K562 (cell line): ENCODE measurements around the gene RUVBL2. TPM values are rescaled to one million over a fixed set of nuclear protein-coding genes. Genes with fewer than 3 reads are reported as not detected.

ENCODE experiments used
- ATF1 ChIP-seq, 2 experiments: fragments of 450-650 bp in 1 of 2; IDR thresholded peaks; 2 replicates each; pipeline ENCODE4 v1.6.1; 2016; ENCODE audit warnings: missing compliant biosample characterization in 1 of 2, missing genetic modification characterization in 1 of 2
- CTBP1 ChIP-seq: fragments of 450-650 bp; IDR thresholded peaks from 2 replicates; pipeline ENCODE4 v1.6.1; 2016; ENCODE audit warnings: borderline replicate concordance
- FOSL1 ChIP-seq: fragments of 200-800 bp; sonication (Bioruptor generic); conservative IDR thresholded peaks from 2 replicates; pipeline ENCODE4 v1.6.1; 2016; ENCODE audit warnings: missing genetic modification characterization, missing compliant biosample characterization
- HNRNPK ChIP-seq: fragments of 200-400 bp; formaldehyde crosslinking; IDR thresholded peaks from one replicate; pipeline ENCODE4 v1.6.1; 2018; ENCODE audit warnings: mild to moderate bottlenecking, low read depth, low read length; ENCODE audit not compliant: poor library complexity, severe bottlenecking
- HOMEZ ChIP-seq: fragments of 250-450 bp; sonication (Bioruptor Pico); IDR thresholded peaks from 2 replicates; pipeline ENCODE4 v1.4.0; 2020; ENCODE audit warnings: mild to moderate bottlenecking, moderate library complexity
- LCOR ChIP-seq: sonication (generic); formaldehyde crosslinking; IDR thresholded peaks from 2 replicates; pipeline ENCODE4 v1.8.0; 2022; ENCODE audit warnings: mild to moderate bottlenecking, missing genetic modification reagents
- MAFG ChIP-seq: fragments of 450-650 bp; conservative IDR thresholded peaks from 2 replicates; pipeline ENCODE4 v1.6.1; 2016; ENCODE audit warnings: missing genetic modification characterization, missing compliant biosample characterization
- MBD2 ChIP-seq: sonication (generic); IDR thresholded peaks from 2 replicates; pipeline ENCODE4 v1.6.1; 2016; ENCODE audit warnings: low read depth, borderline replicate concordance
- MECOM ChIP-seq: fragments of 250-450 bp; sonication (Bioruptor Pico); IDR thresholded peaks from 2 replicates; pipeline ENCODE4 v1.8.0; 2022; ENCODE audit warnings: inconsistent platforms
- MEIS2 ChIP-seq: fragments of 450-650 bp; IDR thresholded peaks from 2 replicates; pipeline ENCODE4 v1.6.1; 2014; ENCODE audit warnings: mild to moderate bottlenecking; ENCODE audit not compliant: partially characterized antibody
- NFIX ChIP-seq: fragments of 250-450 bp; sonication (Bioruptor Pico); IDR thresholded peaks from 2 replicates; pipeline ENCODE4 v1.4.0; 2020; ENCODE audit warnings: low read depth, mild to moderate bottlenecking, moderate library complexity
- NONO ChIP-seq, 2 experiments: fragments of 200-400 bp in 1 of 2; fragments of 450-650 bp in 1 of 2; formaldehyde crosslinking in 1 of 2; IDR thresholded peaks; 2 replicates each; pipeline ENCODE4 v1.6.1; 2017; ENCODE audit warnings: low read depth in 2 of 2, mild to moderate bottlenecking in 2 of 2, moderate library complexity in 2 of 2, low read length in 1 of 2
- PCBP1 ChIP-seq: fragments of 200-400 bp; formaldehyde crosslinking; IDR thresholded peaks from 2 replicates; pipeline ENCODE4 v1.6.1; 2018; ENCODE audit warnings: mild to moderate bottlenecking, low read depth, low read length; ENCODE audit not compliant: poor library complexity, severe bottlenecking
- PHTF2 ChIP-seq: fragments of 250-450 bp; sonication (Bioruptor Pico); IDR thresholded peaks from 2 replicates; pipeline ENCODE4 v1.5.0; 2021; ENCODE audit warnings: mild to moderate bottlenecking
- POLR2A ChIP-seq: fragments of 450-650 bp; conservative IDR thresholded peaks from 2 replicates; pipeline ENCODE4 v1.6.1; 2016
- PRMT5 ChIP-seq: sonication (generic); formaldehyde crosslinking; IDR thresholded peaks from 2 replicates; pipeline ENCODE4 v1.5.0; 2020; ENCODE audit warnings: missing genetic modification reagents
- SMAD4 ChIP-seq: fragments of 250-450 bp; sonication (Bioruptor Pico); conservative IDR thresholded peaks from 2 replicates; pipeline ENCODE4 v1.8.0; 2021; ENCODE audit warnings: inconsistent platforms, mild to moderate bottlenecking, moderate library complexity
- SRSF3 ChIP-seq: fragments of 200-400 bp; formaldehyde crosslinking; IDR thresholded peaks from 2 replicates; pipeline ENCODE4 v1.6.1; 2016; ENCODE audit warnings: mild to moderate bottlenecking, low read length, moderate library complexity; ENCODE audit not compliant: insufficient read depth
- ZNF239 ChIP-seq: fragments of 250-450 bp; sonication (Bioruptor Pico); IDR thresholded peaks from 2 replicates; pipeline ENCODE4 v1.4.0; 2020; ENCODE audit warnings: mild to moderate bottlenecking
- ZNF316 ChIP-seq: fragments of 450-650 bp; IDR thresholded peaks from 2 replicates; pipeline ENCODE4 v1.6.1; 2016
- ZSCAN29 ChIP-seq: fragments of 450-650 bp; IDR thresholded peaks from 2 replicates; pipeline ENCODE4 v1.6.1; 2017
- ZSCAN32 ChIP-seq: fragments of 450-650 bp; formaldehyde crosslinking; IDR thresholded peaks from 2 replicates; pipeline ENCODE4 v1.4.0; 2020; ENCODE audit warnings: mild to moderate bottlenecking, moderate library complexity
- polyA plus RNA-seq, 8 experiments: library from polyadenylated mRNA; depleted of rRNA in 4 of 8; stranded (reverse) in 5 of 8; unstranded in 3 of 8; fragments of >200 nt; fragmentation: Nextera tagmentation in 2 of 8; fragmentation: Illumina TruSeq in 1 of 8; extraction: Ambion mirVana in 2 of 8; extraction: Trizol in 1 of 8; gene quantifications; 2 replicates each; pipeline versions ENCODE4 v1.2.1 to v1.2.3, GENCODE V29; 2011 to 2014; ENCODE audit warnings: inconsistent platforms in 1 of 8, missing spikeins in 1 of 8
- total RNA-seq, 7 experiments: library from RNA; depleted of rRNA in 6 of 7; stranded (reverse); fragments of >200 nt in 6 of 7; fragmentation: Illumina TruSeq in 2 of 7; extraction: Trizol in 2 of 7; gene quantifications; 2 replicates each; pipeline versions ENCODE4 v1.2.1 to v1.2.3, GENCODE V29; 2011 to 2021; ENCODE audit warnings: low replicate concordance in 1 of 7
- TF ChIP-seq, protein P1 (sequence below): fragments of 250-450 bp; sonication (Bioruptor Pico); IDR thresholded peaks from 2 replicates; pipeline ENCODE4 v1.4.0; 2020; ENCODE audit warnings: borderline replicate concordance
- TF ChIP-seq, protein P2 (sequence below), 2 experiments: fragments of 450-650 bp in 1 of 2; IDR thresholded peaks; 2 replicates each; pipeline ENCODE4 v1.6.1; 2011 to 2017; ENCODE audit warnings: low read depth in 2 of 2, antibody characterized with exemption in 1 of 2, borderline replicate concordance in 1 of 2, low read length in 1 of 2, mild to moderate bottlenecking in 1 of 2, mixed read lengths in 1 of 2; ENCODE audit not compliant: control insufficient read depth in 1 of 2

RUVBL2 gene
- total and polyA plus RNA-seq, 9 of the 15 experiments (the other 6 are each of a cell fraction or from before 2014, with no cell fraction given): 71.4 to 453 (median 237) TPM

DNA sequence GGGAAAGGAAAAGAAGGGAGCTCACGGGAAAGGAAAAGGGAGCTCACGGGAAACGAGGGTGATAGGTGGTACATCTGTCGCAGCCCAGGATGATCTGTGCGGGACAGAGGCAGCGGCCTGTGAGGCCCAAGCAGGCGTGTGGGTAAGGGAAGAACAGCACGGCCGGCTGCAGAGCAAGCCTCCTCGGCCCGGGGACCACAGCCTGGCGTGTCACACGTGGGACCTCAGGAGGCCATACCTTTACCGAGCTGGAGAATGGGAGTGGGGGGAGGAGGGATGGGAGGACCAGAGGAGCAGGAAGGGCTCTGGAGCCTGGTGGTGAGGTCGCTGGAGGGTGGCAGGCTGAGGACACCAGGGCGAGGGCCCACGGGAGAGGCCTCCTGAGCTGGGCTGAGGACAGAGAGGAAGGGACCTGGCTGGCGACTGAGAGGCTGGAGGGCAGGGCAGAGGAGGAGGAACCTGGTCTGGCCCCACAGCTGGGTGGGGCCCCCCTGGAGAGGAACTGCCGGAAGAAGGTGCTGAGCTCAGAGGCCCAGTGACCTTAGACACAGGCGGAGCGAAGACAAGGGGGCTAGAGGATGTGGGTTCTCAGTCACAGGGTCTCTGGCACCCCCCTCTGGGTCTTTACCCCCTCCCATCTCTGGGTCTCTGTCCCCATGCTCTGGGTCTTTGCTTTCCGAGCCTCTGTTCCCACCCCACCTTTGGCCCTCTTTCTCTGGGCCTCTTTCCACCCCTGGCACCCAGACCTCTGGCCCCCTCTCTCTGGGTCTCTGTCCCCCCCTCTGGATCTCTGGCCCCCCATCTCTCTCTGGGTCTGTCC is 31.4 kb upstream of the RUVBL2 start (continued):
- no peak for TF ChIP-seq HOMEZ (CRISPR knock-in tag)
- TF ChIP-seq ZNF239: no peak
- no peak for TF ChIP-seq MAFG (tag)
- no peak for TF ChIP-seq PRMT5 (CRISPR knock-in tag)
- no peak for TF ChIP-seq PHTF2
- peak; percentile 70 for TF ChIP-seq MEIS2
- TF ChIP-seq ZSCAN32 (CRISPR knock-in tag): no peak
- peak; percentile 89 for TF ChIP-seq SMAD4 (CRISPR knock-in tag)
- TF ChIP-seq FOSL1 (tag): no peak
- peak; percentile 62 for TF ChIP-seq MBD2
- no peak for TF ChIP-seq NFIX (CRISPR knock-in tag)
- TF ChIP-seq NONO (IDR thresholded peaks at IDR 0.05; ENCODE audit: low read depth in 2 of 2, low read length in 1 of 2): no peak
- TF ChIP-seq SRSF3: no peak
- TF ChIP-seq CTBP1: peak; percentile 77; the same call in 1 of the 2 replicates
- no peak for TF ChIP-seq ATF1 (CRISPR knock-in tag; IDR thresholded peaks at IDR 0.05)
- peak; percentile 39 for TF ChIP-seq ATF1 (tag; IDR thresholded peaks at IDR 0.05)
- peak; percentile 55 for TF ChIP-seq PCBP1
- peak; percentile 90 for TF ChIP-seq POLR2A
- no peak for TF ChIP-seq ZNF316
- TF ChIP-seq, protein P1, sequence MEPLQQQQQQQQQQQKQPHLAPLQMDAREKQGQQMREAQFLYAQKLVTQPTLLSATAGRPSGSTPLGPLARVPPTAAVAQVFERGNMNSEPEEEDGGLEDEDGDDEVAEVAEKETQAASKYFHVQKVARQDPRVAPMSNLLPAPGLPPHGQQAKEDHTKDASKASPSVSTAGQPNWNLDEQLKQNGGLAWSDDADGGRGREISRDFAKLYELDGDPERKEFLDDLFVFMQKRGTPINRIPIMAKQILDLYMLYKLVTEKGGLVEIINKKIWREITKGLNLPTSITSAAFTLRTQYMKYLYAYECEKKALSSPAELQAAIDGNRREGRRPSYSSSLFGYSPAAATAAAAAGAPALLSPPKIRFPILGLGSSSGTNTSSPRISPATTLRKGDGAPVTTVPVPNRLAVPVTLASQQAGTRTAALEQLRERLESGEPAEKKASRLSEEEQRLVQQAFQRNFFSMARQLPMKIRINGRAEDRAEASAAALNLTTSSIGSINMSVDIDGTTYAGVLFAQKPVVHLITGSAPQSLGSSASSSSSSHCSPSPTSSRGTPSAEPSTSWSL: no peak
- TF ChIP-seq, protein P2, sequence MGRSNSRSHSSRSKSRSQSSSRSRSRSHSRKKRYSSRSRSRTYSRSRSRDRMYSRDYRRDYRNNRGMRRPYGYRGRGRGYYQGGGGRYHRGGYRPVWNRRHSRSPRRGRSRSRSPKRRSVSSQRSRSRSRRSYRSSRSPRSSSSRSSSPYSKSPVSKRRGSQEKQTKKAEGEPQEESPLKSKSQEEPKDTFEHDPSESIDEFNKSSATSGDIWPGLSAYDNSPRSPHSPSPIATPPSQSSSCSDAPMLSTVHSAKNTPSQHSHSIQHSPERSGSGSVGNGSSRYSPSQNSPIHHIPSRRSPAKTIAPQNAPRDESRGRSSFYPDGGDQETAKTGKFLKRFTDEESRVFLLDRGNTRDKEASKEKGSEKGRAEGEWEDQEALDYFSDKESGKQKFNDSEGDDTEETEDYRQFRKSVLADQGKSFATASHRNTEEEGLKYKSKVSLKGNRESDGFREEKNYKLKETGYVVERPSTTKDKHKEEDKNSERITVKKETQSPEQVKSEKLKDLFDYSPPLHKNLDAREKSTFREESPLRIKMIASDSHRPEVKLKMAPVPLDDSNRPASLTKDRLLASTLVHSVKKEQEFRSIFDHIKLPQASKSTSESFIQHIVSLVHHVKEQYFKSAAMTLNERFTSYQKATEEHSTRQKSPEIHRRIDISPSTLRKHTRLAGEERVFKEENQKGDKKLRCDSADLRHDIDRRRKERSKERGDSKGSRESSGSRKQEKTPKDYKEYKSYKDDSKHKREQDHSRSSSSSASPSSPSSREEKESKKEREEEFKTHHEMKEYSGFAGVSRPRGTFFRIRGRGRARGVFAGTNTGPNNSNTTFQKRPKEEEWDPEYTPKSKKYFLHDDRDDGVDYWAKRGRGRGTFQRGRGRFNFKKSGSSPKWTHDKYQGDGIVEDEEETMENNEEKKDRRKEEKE (IDR thresholded peaks at IDR 0.05; ENCODE audit: borderline replicate concordance in 1 of 2, control insufficient read depth in 1 of 2, low read depth in 2 of 2, low read length in 1 of 2): no peak
- TF ChIP-seq MECOM (CRISPR knock-in tag): no peak
- TF ChIP-seq LCOR (CRISPR knock-in tag): no peak
- no peak for TF ChIP-seq ZSCAN29
- TF ChIP-seq HNRNPK: no peak
